Astrocyte (in vitro differentiated cells and primary cell): ENCODE results near the gene DNAJC4. TPM values are rescaled to one million over a fixed set of nuclear protein-coding genes. Genes with fewer than 3 reads are reported as not detected.
A peak's percentile ranks its signal among the peaks of the same experiment; 100 is the strongest.

ENCODE experiments used
- DNase-seq: peaks from one replicate; pipeline ENCODE4 v3.0.0-alpha.2; 2010; ENCODE audit warnings: low read depth
- FAIRE-seq: peaks from 2 replicates; lab custom pipeline; 2011; peaks lifted over from hg19 to GRCh38; lab: Jason Lieb, UNC
- H2AFZ ChIP-seq: 2 replicates; pipeline ENCODE4 v1.6.0; 2012; ENCODE audit warnings: low read depth, low read length, inconsistent platforms
- H3K27ac ChIP-seq: 2 replicates; pipeline ENCODE4 v1.5.1; 2011; ENCODE audit warnings: low read depth, low read length, inconsistent platforms
- H3K27me3 ChIP-seq: 2 replicates; pipeline ENCODE4 v1.6.0; 2011; ENCODE audit warnings: low read length, inconsistent platforms; ENCODE audit not compliant: insufficient read depth
- H3K36me3 ChIP-seq: 2 replicates; pipeline ENCODE4 v1.5.1; 2011; ENCODE audit warnings: low read length, inconsistent platforms; ENCODE audit not compliant: insufficient read depth
- H3K4me1 ChIP-seq: 2 replicates; pipeline ENCODE4 v1.5.1; 2011; ENCODE audit warnings: low read length, inconsistent platforms; ENCODE audit not compliant: insufficient read depth
- H3K4me2 ChIP-seq: 2 replicates; pipeline ENCODE4 v1.6.0; 2012; ENCODE audit warnings: low read length, inconsistent platforms
- H3K4me3 ChIP-seq: 2 replicates; pipeline ENCODE4 v1.5.1; 2011; ENCODE audit warnings: low read depth, mild to moderate bottlenecking, low read length, inconsistent platforms; ENCODE audit not compliant: insufficient read depth
- H3K79me2 ChIP-seq: 2 replicates; pipeline ENCODE4 v1.6.0; 2012; ENCODE audit warnings: mild to moderate bottlenecking, low read length, inconsistent platforms; ENCODE audit not compliant: insufficient read depth
- H3K9ac ChIP-seq: 2 replicates; pipeline ENCODE4 v1.6.0; 2012; ENCODE audit warnings: mild to moderate bottlenecking, low read length, inconsistent platforms
- H3K9me3 ChIP-seq: 2 replicates; pipeline ENCODE4 v1.5.1; 2012; ENCODE audit warnings: low read depth, mild to moderate bottlenecking, low read length, inconsistent platforms; ENCODE audit not compliant: insufficient read depth
- H4K20me1 ChIP-seq: 2 replicates; pipeline ENCODE4 v1.6.0; 2012; ENCODE audit warnings: low read length, inconsistent platforms; ENCODE audit not compliant: insufficient read depth
- H3K27ac Mint-ChIP-seq: one replicate; pipeline ENCODE4 v1.8.0; 2021; ENCODE audit warnings: mild to moderate bottlenecking, mixed read lengths; ENCODE audit not compliant: unreplicated experiment
- H3K27me3 Mint-ChIP-seq: one replicate; pipeline ENCODE4 v1.8.0; 2021; ENCODE audit warnings: low read depth, mixed read lengths; ENCODE audit not compliant: unreplicated experiment
- H3K36me3 Mint-ChIP-seq: one replicate; pipeline ENCODE4 v1.8.0; 2021; ENCODE audit warnings: low read depth, mixed read lengths; ENCODE audit not compliant: unreplicated experiment
- H3K4me1 Mint-ChIP-seq: one replicate; pipeline ENCODE4 v1.8.0; 2021; ENCODE audit warnings: low read depth, mixed read lengths; ENCODE audit not compliant: unreplicated experiment
- H3K4me3 Mint-ChIP-seq: one replicate; pipeline ENCODE4 v1.8.0; 2021; ENCODE audit warnings: mild to moderate bottlenecking, moderate library complexity, mixed read lengths; ENCODE audit not compliant: unreplicated experiment
- H3K9me3 Mint-ChIP-seq: one replicate; pipeline ENCODE4 v1.8.0; 2021; ENCODE audit warnings: mild to moderate bottlenecking, mixed read lengths; ENCODE audit not compliant: unreplicated experiment
- CTCF ChIP-seq: IDR thresholded peaks from 2 replicates; pipeline ENCODE4 v1.5.1; 2011; ENCODE audit warnings: low read depth, mild to moderate bottlenecking, inconsistent platforms, low read length, moderate library complexity; ENCODE audit not compliant: insufficient read depth
- EZH2 ChIP-seq: IDR thresholded peaks from 2 replicates; pipeline ENCODE4 v1.6.1; 2012; ENCODE audit warnings: mild to moderate bottlenecking, low read length, inconsistent platforms; ENCODE audit not compliant: insufficient read depth
- total RNA-seq: library from RNA; stranded (reverse); gene quantifications from 2 replicates; pipeline ENCODE4 v1.2.1, GENCODE V29; 2021

The DNAJC4 gene
- total RNA-seq, 1 donor from 2014 or later, result 23.8 TPM

DNA sequence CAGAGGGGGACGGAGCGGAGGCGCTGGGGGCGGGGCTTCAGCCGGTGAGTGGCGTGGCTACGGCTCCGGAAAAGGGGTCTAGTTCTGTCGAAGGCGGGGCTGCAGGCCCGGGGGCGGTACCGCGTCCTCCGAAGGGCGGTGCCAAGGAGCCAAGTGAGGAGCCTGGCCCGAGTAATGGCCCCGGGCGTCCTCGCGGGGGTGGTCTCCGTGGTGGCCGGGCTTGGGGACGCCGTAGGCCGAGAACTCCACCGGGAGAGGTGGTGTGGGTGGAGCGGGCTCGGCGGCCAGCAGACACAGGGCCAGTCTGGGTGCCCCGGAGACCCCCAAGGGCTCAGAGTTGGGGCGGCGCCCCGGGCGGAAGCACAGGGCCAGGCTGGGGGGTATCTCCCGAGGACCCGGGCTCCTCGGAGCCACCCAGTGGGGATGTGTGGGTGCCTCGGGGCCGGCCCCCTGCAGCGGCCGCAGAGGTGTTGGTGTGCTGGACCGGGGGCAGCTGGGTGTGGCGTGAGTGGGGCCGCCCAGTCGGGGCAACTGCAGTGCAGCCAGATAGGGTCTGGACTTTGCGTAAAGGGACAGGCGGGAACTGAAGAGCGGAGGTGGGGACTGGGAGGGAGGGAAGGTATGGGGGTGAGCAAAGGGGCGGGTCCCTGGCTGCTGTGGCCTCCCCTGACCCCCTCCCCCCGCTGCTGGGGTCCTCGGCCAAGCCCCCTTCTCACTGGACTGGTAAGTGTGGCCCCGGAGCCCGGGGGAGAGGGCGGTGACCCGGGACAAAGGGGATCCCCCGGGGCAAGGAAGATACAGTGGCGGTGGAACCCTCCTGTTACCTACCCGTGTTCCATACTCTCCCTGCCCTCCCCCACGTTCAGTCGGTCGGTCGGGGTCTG lies 11.4 kb downstream of the DNAJC4 start:
- FAIRE-seq, result no peak
- H3K27ac ChIP-seq, result peak overlapping the region; percentile 73
- H3K27me3 ChIP-seq, result no peaks in the 10 kb centered on the region
- peak overlapping the region; percentile 18 for H2AFZ ChIP-seq
- peaks cover 18% of the 10 kb centered on the region for H3K4me1 Mint-ChIP-seq
- peak overlapping the region; percentile 91 for H3K4me3 Mint-ChIP-seq
- peak overlapping the region; percentile 84 for H3K4me3 ChIP-seq
- no peak for TF ChIP-seq EZH2
- no peak for TF ChIP-seq CTCF
- H3K36me3 ChIP-seq, result peaks cover 14% of the 10 kb centered on the region
- H3K4me2 ChIP-seq, result peak overlapping the region; percentile 99
- peak overlapping the region; percentile 88 for H3K9ac ChIP-seq
- H3K9me3 ChIP-seq, result no peaks in the 10 kb centered on the region
- H3K9me3 Mint-ChIP-seq, result no peaks in the 10 kb centered on the region
- H3K27ac Mint-ChIP-seq, result peak overlapping the region; percentile 75
- peaks cover 50% of the 10 kb centered on the region for H3K79me2 ChIP-seq
- H3K27me3 Mint-ChIP-seq, result no peaks in the 10 kb centered on the region
- peak; percentile 94 for DNase-seq
- peaks cover 37% of the 10 kb centered on the region for H3K4me1 ChIP-seq
- H4K20me1 ChIP-seq, result peaks cover 28% of the 10 kb centered on the region
- H3K36me3 Mint-ChIP-seq, result peaks cover 9% of the 10 kb centered on the region

DNA sequence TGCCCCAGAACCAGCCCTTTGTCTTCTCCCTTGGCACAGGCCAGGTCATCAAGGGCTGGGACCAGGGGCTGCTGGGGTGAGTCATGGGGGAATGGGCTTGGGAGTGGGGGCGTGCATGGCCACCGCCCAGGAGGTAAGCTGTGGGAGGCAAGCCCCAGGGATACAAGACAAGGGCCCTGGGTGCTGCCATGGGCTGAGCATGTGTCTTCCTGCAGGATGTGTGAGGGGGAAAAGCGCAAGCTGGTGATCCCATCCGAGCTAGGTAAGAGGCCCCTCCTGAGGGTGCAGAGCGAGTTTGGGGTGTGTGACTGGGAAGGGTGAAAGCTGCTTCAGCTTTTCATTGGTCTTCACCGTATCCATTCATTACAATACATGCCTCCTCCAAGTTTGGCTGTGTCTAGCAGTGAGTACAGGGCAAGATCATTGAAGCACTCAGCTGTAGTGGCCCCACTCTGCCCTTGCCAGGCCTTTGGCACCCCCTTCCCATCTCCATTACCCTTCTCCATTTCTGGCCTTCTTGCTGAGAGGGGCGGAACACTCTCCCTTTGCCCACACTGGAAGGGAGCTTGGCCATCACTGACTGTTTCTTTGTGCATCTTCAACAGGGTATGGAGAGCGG lies 13.0 kb downstream of the DNAJC4 start:
- DNase-seq (no peak), FAIRE-seq (no peak)
- no peak for TF ChIP-seq EZH2
- no peak for TF ChIP-seq CTCF
- Mint-ChIP-seq H3K27ac (peak overlapping the region; percentile 72), H3K9me3 (no peaks in the 10 kb centered on the region), H3K36me3 (peaks cover 9% of the 10 kb centered on the region), H3K4me1 (peaks cover 21% of the 10 kb centered on the region), H3K4me3 (peak overlapping the region; percentile 77), H3K27me3 (no peaks in the 10 kb centered on the region)
- Histone ChIP-seq H3K9me3 (no peaks in the 10 kb centered on the region), H3K4me3 (peak overlapping the region; percentile 29), H2AFZ (no peak overlapping the region), H3K79me2 (peaks cover 50% of the 10 kb centered on the region), H4K20me1 (peaks cover 28% of the 10 kb centered on the region), H3K27ac (no peak overlapping the region), H3K4me1 (peaks cover 41% of the 10 kb centered on the region), H3K9ac (peak overlapping the region; percentile 88), H3K4me2 (peak overlapping the region; percentile 99), H3K36me3 (peaks cover 10% of the 10 kb centered on the region), H3K27me3 (no peaks in the 10 kb centered on the region)
